Panc1 (cell line): Measurements from ENCODE around the gene MLLT10. TPM values are rescaled to one million over a fixed set of nuclear protein-coding genes. Genes with fewer than 3 reads are reported as not detected.

ENCODE experiments used
- ATAC-seq: fragments of 200-7000 bp; cut with Tn5 transposase; 2 replicates; pipeline ENCODE4 v1.9.1; 2020; ENCODE audit warnings: mild to moderate bottlenecking, moderate library complexity
- BruUV-seq: library from RNA; stranded (reverse); fragments of 400-500 nt; replicated peaks from 2 replicates; lab custom pipeline; 2021; lab: Mats Ljungman, UMichigan
- CTCF ChIA-PET: fragments of 300-600 bp; sonication (Branson Sonifier 250); formaldehyde crosslinking; loops from one replicate; lab custom pipeline; 2022; ENCODE audit warnings: antibody characterized with exemption; lab: Charles Lee
- POLR2A ChIA-PET: fragments of 300-600 bp; sonication (Branson Sonifier 250); formaldehyde crosslinking; loops from one replicate; lab custom pipeline; 2022; ENCODE audit warnings: antibody characterized with exemption; lab: Charles Lee
- DNase-seq: peaks from one replicate; pipeline ENCODE4 v3.0.0-alpha.2; 2010; ENCODE audit warnings: low read depth, low spot score
- H3K27ac ChIP-seq: 2 replicates; pipeline ENCODE4 v1.5.1; 2011; ENCODE audit warnings: mild to moderate bottlenecking, low read length, inconsistent platforms
- H3K27me3 ChIP-seq: fragments of 200-500 bp; sonication (Bioruptor generic); 2 replicates; pipeline ENCODE4 v1.6.0; 2014; ENCODE audit warnings: low read length, inconsistent platforms; ENCODE audit not compliant: control insufficient read depth, insufficient read depth
- H3K36me3 ChIP-seq: fragments of 200-500 bp; sonication (Bioruptor generic); 2 replicates; pipeline ENCODE4 v1.5.1; 2014; ENCODE audit warnings: inconsistent platforms, mild to moderate bottlenecking, low read length, moderate library complexity; ENCODE audit not compliant: control insufficient read depth, insufficient read depth
- H3K4me1 ChIP-seq: 2 replicates; pipeline ENCODE4 v1.5.1; 2011; ENCODE audit warnings: inconsistent platforms, mild to moderate bottlenecking, low read length, moderate library complexity; ENCODE audit not compliant: control insufficient read depth, insufficient read depth
- H3K4me3 ChIP-seq, 2 experiments: 2 replicates each; pipeline ENCODE4 v1.5.1; 2011 to 2012; ENCODE audit warnings: low read depth in 2 of 2, low read length in 2 of 2, mild to moderate bottlenecking in 2 of 2, inconsistent platforms in 1 of 2, moderate library complexity in 1 of 2
- H3K9me3 ChIP-seq: fragments of 200-500 bp; sonication (Bioruptor generic); 2 replicates; pipeline ENCODE4 v1.5.1; 2014; ENCODE audit warnings: low read depth, mild to moderate bottlenecking, inconsistent platforms, low read length, moderate library complexity; ENCODE audit not compliant: control insufficient read depth, insufficient read depth
- POLR2AphosphoS5 ChIP-seq: IDR thresholded peaks from 2 replicates; pipeline ENCODE4 v1.6.1; 2012; ENCODE audit warnings: mild to moderate bottlenecking, low read depth, low read length, moderate library complexity
- SIN3A ChIP-seq: IDR thresholded peaks from 2 replicates; pipeline ENCODE4 v1.6.1; 2012; ENCODE audit warnings: low read depth, mild to moderate bottlenecking, low read length, moderate library complexity, borderline replicate concordance; ENCODE audit not compliant: insufficient read depth
- TCF7L2 ChIP-seq: IDR thresholded peaks from 2 replicates; pipeline ENCODE4 v1.6.1; 2011; ENCODE audit warnings: mild to moderate bottlenecking, low read depth, low read length, inconsistent platforms
- in situ Hi-C: cut with HindIII; loops from 2 replicates; pipeline ENCODE4 v1.10.0; 2016; ENCODE audit warnings: low sequenced_read_pairs, low pct_unique_long_range_greater_than_20kb
- intact Hi-C: fragments of 100-400 bp; cut with micrococcal nuclease; formaldehyde crosslinking; loops from one replicate; pipeline ENCODE4 v1.10.0; 2022; ENCODE audit not compliant: unreplicated experiment
- total RNA-seq: library from RNA; stranded (reverse); gene quantifications from one replicate; pipeline ENCODE4 v1.2.1, GENCODE V29; 2021; ENCODE audit not compliant: unreplicated experiment
- TF ChIP-seq, protein P1 (sequence below), 2 experiments: IDR thresholded peaks; 2 replicates each; pipeline ENCODE4 v1.6.1; 2011 to 2012; ENCODE audit warnings: low read depth in 2 of 2, control low read depth in 1 of 2, low read length in 1 of 2, mild to moderate bottlenecking in 1 of 2, moderate library complexity in 1 of 2; ENCODE audit not compliant: insufficient read depth in 1 of 2
- TF ChIP-seq, protein P2 (sequence below): fragments of 450-650 bp; IDR thresholded peaks from 2 replicates; pipeline ENCODE4 v1.5.1; 2017; ENCODE audit warnings: mild to moderate bottlenecking

The MLLT10 gene
- total RNA-seq, 1 experiment from 2014 or later: 33.4 TPM

DNA sequence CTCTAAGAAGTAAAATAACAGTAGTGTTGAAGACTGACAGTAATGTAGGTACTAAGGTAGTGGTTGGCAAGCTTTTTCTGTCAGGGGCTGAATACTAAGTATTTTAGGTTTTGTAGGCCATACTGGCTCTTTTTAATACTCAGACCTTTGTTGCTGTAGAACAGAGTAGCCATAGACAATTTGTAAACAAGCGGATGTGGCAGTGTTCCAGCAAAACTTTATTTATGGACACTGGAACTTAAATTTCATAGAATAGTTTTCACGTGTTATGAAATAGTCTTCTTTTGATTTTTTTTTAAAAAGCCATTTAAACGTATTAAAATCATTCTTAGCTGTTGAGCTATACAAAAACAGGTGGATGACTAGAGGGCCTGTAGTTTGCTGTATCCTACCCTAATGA, 121.2 kb downstream of the MLLT10 start:
- Histone ChIP-seq H3K9me3 (no peaks in the 10 kb centered on the region), H3K4me1 (peaks cover 3% of the 10 kb centered on the region; the same call in 1 of the 2 replicates), H3K4me3 (no peak overlapping the region), H3K27ac (no peak overlapping the region), H3K27me3 (no peaks in the 10 kb centered on the region), H3K36me3 (peaks cover 2% of the 10 kb centered on the region; the same call in 1 of the 2 replicates)
- intact Hi-C loops (no loop called here), in situ Hi-C loops (no loop called here)
- ATAC-seq: no peak
- BruUV-seq: no TSS peak
- TF ChIP-seq, protein P1, sequence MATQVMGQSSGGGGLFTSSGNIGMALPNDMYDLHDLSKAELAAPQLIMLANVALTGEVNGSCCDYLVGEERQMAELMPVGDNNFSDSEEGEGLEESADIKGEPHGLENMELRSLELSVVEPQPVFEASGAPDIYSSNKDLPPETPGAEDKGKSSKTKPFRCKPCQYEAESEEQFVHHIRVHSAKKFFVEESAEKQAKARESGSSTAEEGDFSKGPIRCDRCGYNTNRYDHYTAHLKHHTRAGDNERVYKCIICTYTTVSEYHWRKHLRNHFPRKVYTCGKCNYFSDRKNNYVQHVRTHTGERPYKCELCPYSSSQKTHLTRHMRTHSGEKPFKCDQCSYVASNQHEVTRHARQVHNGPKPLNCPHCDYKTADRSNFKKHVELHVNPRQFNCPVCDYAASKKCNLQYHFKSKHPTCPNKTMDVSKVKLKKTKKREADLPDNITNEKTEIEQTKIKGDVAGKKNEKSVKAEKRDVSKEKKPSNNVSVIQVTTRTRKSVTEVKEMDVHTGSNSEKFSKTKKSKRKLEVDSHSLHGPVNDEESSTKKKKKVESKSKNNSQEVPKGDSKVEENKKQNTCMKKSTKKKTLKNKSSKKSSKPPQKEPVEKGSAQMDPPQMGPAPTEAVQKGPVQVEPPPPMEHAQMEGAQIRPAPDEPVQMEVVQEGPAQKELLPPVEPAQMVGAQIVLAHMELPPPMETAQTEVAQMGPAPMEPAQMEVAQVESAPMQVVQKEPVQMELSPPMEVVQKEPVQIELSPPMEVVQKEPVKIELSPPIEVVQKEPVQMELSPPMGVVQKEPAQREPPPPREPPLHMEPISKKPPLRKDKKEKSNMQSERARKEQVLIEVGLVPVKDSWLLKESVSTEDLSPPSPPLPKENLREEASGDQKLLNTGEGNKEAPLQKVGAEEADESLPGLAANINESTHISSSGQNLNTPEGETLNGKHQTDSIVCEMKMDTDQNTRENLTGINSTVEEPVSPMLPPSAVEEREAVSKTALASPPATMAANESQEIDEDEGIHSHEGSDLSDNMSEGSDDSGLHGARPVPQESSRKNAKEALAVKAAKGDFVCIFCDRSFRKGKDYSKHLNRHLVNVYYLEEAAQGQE (IDR thresholded peaks at IDR 0.05; ENCODE audit: insufficient read depth in 1 of 2, low read depth in 2 of 2, low read length in 1 of 2): no peak
- TF ChIP-seq POLR2AphosphoS5 (no peak), TCF7L2 (no peak), SIN3A (no peak)
- TF ChIP-seq, protein P2, sequence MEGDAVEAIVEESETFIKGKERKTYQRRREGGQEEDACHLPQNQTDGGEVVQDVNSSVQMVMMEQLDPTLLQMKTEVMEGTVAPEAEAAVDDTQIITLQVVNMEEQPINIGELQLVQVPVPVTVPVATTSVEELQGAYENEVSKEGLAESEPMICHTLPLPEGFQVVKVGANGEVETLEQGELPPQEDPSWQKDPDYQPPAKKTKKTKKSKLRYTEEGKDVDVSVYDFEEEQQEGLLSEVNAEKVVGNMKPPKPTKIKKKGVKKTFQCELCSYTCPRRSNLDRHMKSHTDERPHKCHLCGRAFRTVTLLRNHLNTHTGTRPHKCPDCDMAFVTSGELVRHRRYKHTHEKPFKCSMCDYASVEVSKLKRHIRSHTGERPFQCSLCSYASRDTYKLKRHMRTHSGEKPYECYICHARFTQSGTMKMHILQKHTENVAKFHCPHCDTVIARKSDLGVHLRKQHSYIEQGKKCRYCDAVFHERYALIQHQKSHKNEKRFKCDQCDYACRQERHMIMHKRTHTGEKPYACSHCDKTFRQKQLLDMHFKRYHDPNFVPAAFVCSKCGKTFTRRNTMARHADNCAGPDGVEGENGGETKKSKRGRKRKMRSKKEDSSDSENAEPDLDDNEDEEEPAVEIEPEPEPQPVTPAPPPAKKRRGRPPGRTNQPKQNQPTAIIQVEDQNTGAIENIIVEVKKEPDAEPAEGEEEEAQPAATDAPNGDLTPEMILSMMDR: no peak
- ChIA-PET POLR2A (interaction anchor here (0.5 kb wide), 1 partner anchor 163 kb away, joined by 5 read pairs; no protein-coding TSS in a partner anchor), CTCF (no interaction called here)
- DNase-seq: no peak

DNA sequence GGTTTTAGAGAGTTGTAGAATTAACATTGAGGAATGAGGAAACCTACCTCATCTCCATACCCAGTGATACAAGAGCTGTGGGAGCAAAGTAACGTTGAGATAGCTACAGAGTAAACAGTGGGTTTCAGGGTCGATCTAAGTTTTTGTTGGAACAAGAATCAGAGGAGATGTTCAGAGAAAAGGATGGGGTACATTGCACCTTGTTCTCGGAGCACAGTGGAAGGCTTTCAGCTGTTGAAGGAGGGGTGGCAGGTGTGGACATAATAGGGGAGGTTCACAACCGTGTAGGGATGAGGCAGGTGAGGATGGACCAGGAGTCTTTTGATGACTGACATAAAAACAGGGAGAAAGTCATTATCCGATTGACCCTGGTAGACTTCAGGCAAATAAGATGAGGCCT, 121.7 kb downstream of the MLLT10 start:
- H3K4me3 ChIP-seq: no peak overlapping the region
- no peaks in the 10 kb centered on the region for H3K9me3 ChIP-seq
- ChIA-PET POLR2A (no interaction called here), CTCF (no interaction called here)
- DNase-seq: no peak
- no peak for ATAC-seq
- H3K27me3 ChIP-seq: no peaks in the 10 kb centered on the region
- TF ChIP-seq, protein P2: no peak
- TF ChIP-seq, protein P1 (IDR thresholded peaks at IDR 0.05; ENCODE audit: insufficient read depth in 1 of 2, low read depth in 2 of 2, low read length in 1 of 2): no peak
- TF ChIP-seq TCF7L2: no peak
- TF ChIP-seq SIN3A: no peak
- TF ChIP-seq POLR2AphosphoS5: no peak
- intact Hi-C loops (no loop called here), in situ Hi-C loops (no loop called here)
- H3K4me1 ChIP-seq: peaks cover 3% of the 10 kb centered on the region; the same call in 1 of the 2 replicates
- H3K27ac ChIP-seq: no peak overlapping the region
- H3K36me3 ChIP-seq: peaks cover 2% of the 10 kb centered on the region; the same call in 1 of the 2 replicates
- BruUV-seq: no TSS peak
